ENCODE data around the gene PTPN4.
"Not testable (repeated sequence)": the region's sequence is repeated elsewhere in the genome, so short reads cannot be mapped to it uniquely, and the experiment has no call there.

Gene PTPN4

DNA sequence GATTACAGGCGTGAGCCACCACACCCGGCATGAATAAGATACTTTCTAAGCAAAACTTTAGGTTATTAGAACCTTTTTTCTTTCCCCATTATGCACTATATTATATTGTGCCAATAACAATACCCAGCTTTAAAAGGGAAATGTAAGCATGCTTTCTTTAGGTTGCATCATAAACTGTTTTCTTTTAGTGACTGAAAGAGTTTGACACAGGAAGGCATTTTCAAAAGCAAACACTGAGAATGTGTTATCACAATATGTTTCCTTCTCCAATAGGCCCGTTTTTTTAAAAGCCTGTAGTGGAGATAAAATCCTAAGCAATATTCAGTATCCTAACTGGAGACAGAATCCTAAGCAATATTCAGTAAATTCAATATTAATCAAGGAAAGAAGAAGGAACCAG lies 236.4 kb downstream of the PTPN4 start:
- Histone ChIP-seq H3K9me2 (replicated peaks; ENCODE audit: low read depth, low read length) (no peaks in the 10 kb centered on the region), H3K9ac (ENCODE audit: low read depth, low read length, poor library complexity, severe bottlenecking) (no peak overlapping the region), H3K36me3 (ENCODE audit: insufficient read depth, low read length) (no peaks in the 10 kb centered on the region), H3K27me3 (ENCODE audit: insufficient read depth, low read length, poor library complexity, severe bottlenecking) (no peaks in the 10 kb centered on the region), H3K79me2 (ENCODE audit: insufficient read depth, low read length) (no peaks in the 10 kb centered on the region), H3K4me2 (ENCODE audit: low read depth, low read length, poor library complexity, severe bottlenecking) (no peak overlapping the region), H3F3A (ENCODE audit: low read depth) (no peaks in the 10 kb centered on the region), H4K20me1 (ENCODE audit: insufficient read depth, low read length, poor library complexity, severe bottlenecking) (no peaks in the 10 kb centered on the region), H2AFZ (ENCODE audit: low read length) (no peak overlapping the region), H3K9me3 (ENCODE audit: insufficient read depth, low read depth, low read length) (no peaks in the 10 kb centered on the region), H3K4me1 (ENCODE audit: insufficient read depth, low read length, poor library complexity, severe bottlenecking) (no peaks in the 10 kb centered on the region), H3K4me3 (ENCODE audit: low read length, poor library complexity, severe bottlenecking) (no peak overlapping the region)
- TF ChIP-seq EZH2phosphoT487 (IDR thresholded peaks at IDR 0.05; ENCODE audit: borderline replicate concordance) = no peak
- TF ChIP-seq, protein P1, sequence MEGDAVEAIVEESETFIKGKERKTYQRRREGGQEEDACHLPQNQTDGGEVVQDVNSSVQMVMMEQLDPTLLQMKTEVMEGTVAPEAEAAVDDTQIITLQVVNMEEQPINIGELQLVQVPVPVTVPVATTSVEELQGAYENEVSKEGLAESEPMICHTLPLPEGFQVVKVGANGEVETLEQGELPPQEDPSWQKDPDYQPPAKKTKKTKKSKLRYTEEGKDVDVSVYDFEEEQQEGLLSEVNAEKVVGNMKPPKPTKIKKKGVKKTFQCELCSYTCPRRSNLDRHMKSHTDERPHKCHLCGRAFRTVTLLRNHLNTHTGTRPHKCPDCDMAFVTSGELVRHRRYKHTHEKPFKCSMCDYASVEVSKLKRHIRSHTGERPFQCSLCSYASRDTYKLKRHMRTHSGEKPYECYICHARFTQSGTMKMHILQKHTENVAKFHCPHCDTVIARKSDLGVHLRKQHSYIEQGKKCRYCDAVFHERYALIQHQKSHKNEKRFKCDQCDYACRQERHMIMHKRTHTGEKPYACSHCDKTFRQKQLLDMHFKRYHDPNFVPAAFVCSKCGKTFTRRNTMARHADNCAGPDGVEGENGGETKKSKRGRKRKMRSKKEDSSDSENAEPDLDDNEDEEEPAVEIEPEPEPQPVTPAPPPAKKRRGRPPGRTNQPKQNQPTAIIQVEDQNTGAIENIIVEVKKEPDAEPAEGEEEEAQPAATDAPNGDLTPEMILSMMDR (conservative IDR thresholded peaks at IDR 0.05; ENCODE audit: low read length) = no peak

- not testable (repeated sequence) for H4K20me1 ChIP-seq (ENCODE audit: insufficient read depth, low read length, poor library complexity, severe bottlenecking); H3K9me2 ChIP-seq (replicated peaks; ENCODE audit: low read depth, low read length); H3K79me2 ChIP-seq (ENCODE audit: insufficient read depth, low read length); H3K36me3 ChIP-seq (ENCODE audit: insufficient read depth, low read length); H3K27me3 ChIP-seq (ENCODE audit: insufficient read depth, low read length, poor library complexity, severe bottlenecking); H3K4me3 ChIP-seq (ENCODE audit: low read length, poor library complexity, severe bottlenecking); H2AFZ ChIP-seq (ENCODE audit: low read length); H3K4me1 ChIP-seq (ENCODE audit: insufficient read depth, low read length, poor library complexity, severe bottlenecking); H3F3A ChIP-seq (ENCODE audit: low read depth); H3K9me3 ChIP-seq (ENCODE audit: insufficient read depth, low read depth, low read length); H3K9ac ChIP-seq (ENCODE audit: low read depth, low read length, poor library complexity, severe bottlenecking); H3K4me2 ChIP-seq (ENCODE audit: low read depth, low read length, poor library complexity, severe bottlenecking)
Measured at GRCh38 chr2:119996896-119997891, 237.5 kb downstream of the PTPN4 start.

DNA sequence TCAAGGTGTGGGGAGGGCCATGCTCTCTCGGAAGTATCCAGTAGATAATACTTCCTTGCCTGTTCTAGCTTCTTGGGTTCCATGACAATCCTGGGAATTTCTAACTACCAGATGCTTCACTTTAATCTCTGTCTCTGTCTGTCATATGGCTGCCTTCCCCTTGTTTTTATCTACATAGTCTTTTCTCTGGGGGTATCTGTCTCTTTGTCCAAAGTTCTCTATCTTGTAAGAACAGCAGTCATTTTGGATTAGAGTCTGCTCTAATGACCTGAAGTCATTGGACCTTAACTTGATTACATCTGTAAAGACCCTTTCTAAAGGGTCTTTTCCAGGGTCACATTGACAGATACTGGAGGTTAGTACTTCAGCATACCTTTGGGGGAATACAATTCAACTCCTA lies 241.7 kb downstream of the PTPN4 start:
- Histone ChIP-seq H3K4me2 (ENCODE audit: low read depth, low read length, poor library complexity, severe bottlenecking) (no peak overlapping the region), H3K27me3 (ENCODE audit: insufficient read depth, low read length, poor library complexity, severe bottlenecking) (no peaks in the 10 kb centered on the region), H3F3A (ENCODE audit: low read depth) (no peaks in the 10 kb centered on the region), H4K20me1 (ENCODE audit: insufficient read depth, low read length, poor library complexity, severe bottlenecking) (no peaks in the 10 kb centered on the region), H3K9me3 (ENCODE audit: insufficient read depth, low read depth, low read length) (no peaks in the 10 kb centered on the region), H3K9ac (ENCODE audit: low read depth, low read length, poor library complexity, severe bottlenecking) (no peak overlapping the region), H3K79me2 (ENCODE audit: insufficient read depth, low read length) (no peaks in the 10 kb centered on the region), H2AFZ (ENCODE audit: low read length) (no peak overlapping the region), H3K4me1 (ENCODE audit: insufficient read depth, low read length, poor library complexity, severe bottlenecking) (no peaks in the 10 kb centered on the region), H3K4me3 (ENCODE audit: low read length, poor library complexity, severe bottlenecking) (no peak overlapping the region), H3K9me2 (replicated peaks; ENCODE audit: low read depth, low read length) (no peaks in the 10 kb centered on the region), H3K36me3 (ENCODE audit: insufficient read depth, low read length) (no peaks in the 10 kb centered on the region)
- TF ChIP-seq, protein P1 (conservative IDR thresholded peaks at IDR 0.05; ENCODE audit: low read length) = no peak
- TF ChIP-seq EZH2phosphoT487 (IDR thresholded peaks at IDR 0.05; ENCODE audit: borderline replicate concordance) = no peak

Data from Loucy (cell line).